Hypothalamus (tissue), 51 donors: ENCODE results near the gene EFNA5.

Experiments
- DNase-seq, 51 donors: peaks; one replicate each; lab custom pipeline; 2025; lab: John Stamatoyannopoulos, UW

Gene EFNA5

GRCh38 chr5:107554776-107555424, 115.8 kb downstream of the EFNA5 start:
- DNase-seq, result no peak

- no peak for DNase-seq
Measured at GRCh38 chr5:107553117-107553555, 117.6 kb downstream of the EFNA5 start.

GRCh38 chr5:107551088-107551487, 119.6 kb downstream of the EFNA5 start:
- DNase-seq, result no peak

GRCh38 chr5:107549567-107549966, 121.2 kb downstream of the EFNA5 start:
- DNase-seq, result no peak

GRCh38 chr5:107548477-107548876, 122.3 kb downstream of the EFNA5 start:
- DNase-seq, result no peak

- no peak for DNase-seq
Measured at GRCh38 chr5:107546719-107547118, 124.0 kb downstream of the EFNA5 start.

GRCh38 chr5:107545486-107545885, 125.3 kb downstream of the EFNA5 start:
- no peak for DNase-seq

- no peak for DNase-seq
Measured at GRCh38 chr5:107544967-107545366, 125.8 kb downstream of the EFNA5 start.

- no peak for DNase-seq
Measured at GRCh38 chr5:107544476-107544875, 126.3 kb downstream of the EFNA5 start.

- no peak for DNase-seq
Measured at GRCh38 chr5:107543868-107544267, 126.9 kb downstream of the EFNA5 start.

GRCh38 chr5:107542831-107543231, 127.9 kb downstream of the EFNA5 start:
- DNase-seq, result peak in 3 of 51 donors; percentile 2 to 38 (median 8)

GRCh38 chr5:107542428-107542827, 128.3 kb downstream of the EFNA5 start:
- DNase-seq, result peak in 7 of 51 donors; percentile 7 to 33 (median 23)

GRCh38 chr5:107541400-107541799, 129.3 kb downstream of the EFNA5 start:
- no peak for DNase-seq

GRCh38 chr5:107539726-107540330, 130.9 kb downstream of the EFNA5 start:
- no peak for DNase-seq

- no peak for DNase-seq
Measured at GRCh38 chr5:107538805-107539445, 131.8 kb downstream of the EFNA5 start.

- no peak for DNase-seq
Measured at GRCh38 chr5:107538331-107538730, 132.4 kb downstream of the EFNA5 start.

GRCh38 chr5:107535849-107536248, 134.9 kb downstream of the EFNA5 start:
- DNase-seq, result no peak

- DNase-seq, result no peak
Measured at GRCh38 chr5:107533910-107534876, 136.5 kb downstream of the EFNA5 start.

GRCh38 chr5:107532916-107533315, 137.8 kb downstream of the EFNA5 start:
- DNase-seq, result no peak

- DNase-seq, result no peak
Measured at GRCh38 chr5:107532169-107532878, 138.4 kb downstream of the EFNA5 start.
